ENCODE measurements around the gene ICAM3. TPM values are rescaled to one million over a fixed set of nuclear protein-coding genes. Genes with fewer than 3 reads are reported as not detected.

The ICAM3 gene
- polyA plus RNA-seq, 1 donor (not counting 4 experiments of a cell fraction or from before 2014, with no cell fraction given): 4.7 TPM

DNA sequence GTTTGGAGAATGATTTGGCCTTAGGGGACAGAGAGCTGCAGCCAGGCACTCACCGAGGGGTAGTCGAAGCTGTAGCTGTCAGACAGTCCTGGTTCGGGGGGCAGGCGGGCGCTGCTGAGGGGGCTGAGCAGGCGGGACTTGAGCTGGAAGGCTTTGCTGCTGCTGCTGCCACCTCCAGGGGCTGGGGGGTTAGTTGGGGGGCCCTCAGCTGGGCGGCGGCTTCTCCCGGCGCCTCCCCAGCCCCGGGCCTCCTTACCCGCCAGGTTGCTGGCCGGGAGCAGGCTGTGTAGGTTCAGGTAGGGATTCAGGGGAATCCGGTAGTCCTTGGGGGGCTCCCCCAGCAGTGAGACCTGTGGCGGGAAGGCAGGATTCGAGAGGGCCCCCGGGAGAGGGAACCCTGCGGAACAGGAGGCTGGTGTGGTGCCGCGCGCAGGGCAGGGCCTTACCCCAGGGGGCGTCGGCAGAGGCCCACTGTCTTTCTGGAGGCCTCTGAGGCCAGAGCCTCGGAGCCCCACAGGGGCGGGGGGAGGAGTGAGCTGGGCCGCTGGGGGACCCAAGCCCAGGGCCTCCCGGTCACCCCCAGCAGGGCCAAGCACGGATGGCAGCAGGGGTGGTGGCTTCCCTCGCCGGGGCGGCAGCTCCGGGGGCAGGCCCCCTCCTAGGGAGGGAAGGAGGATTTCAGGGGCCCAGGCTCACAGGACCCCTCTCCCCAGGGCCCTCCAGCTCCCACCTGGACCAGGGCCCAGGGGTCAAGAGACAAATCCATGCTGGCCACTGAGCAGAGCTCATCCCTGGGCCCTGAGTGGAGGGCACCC, 18.6 kb downstream of the ICAM3 start:
- Histone ChIP-seq H3K4me2 (ENCODE audit: control insufficient read depth, extremely low read depth, insufficient read depth, low read depth, low read length) (no peak overlapping the region), H3K27me3 (ENCODE audit: control insufficient read depth, extremely low read depth, insufficient read depth, low read length) (no peaks in the 10 kb centered on the region), H3K9ac (ENCODE audit: control insufficient read depth, extremely low read depth, insufficient read depth, low read length) (no peak overlapping the region), H3K9me1 (ENCODE audit: control insufficient read depth, extremely low read depth, insufficient read depth, low read length) (no peaks in the 10 kb centered on the region), H2AFZ (ENCODE audit: control insufficient read depth, low read length) (no peak overlapping the region), H3K27ac (ENCODE audit: control insufficient read depth, insufficient read depth, low read length) (no peak overlapping the region), H3K36me3 (ENCODE audit: control insufficient read depth in 2 of 2, extremely low read depth in 1 of 2, insufficient read depth in 2 of 2, low read length in 2 of 2) (peaks cover 22 to 28% of the 10 kb centered on the region in 2 experiments), H3K79me2 (ENCODE audit: control insufficient read depth, insufficient read depth, low read length) (no peaks in the 10 kb centered on the region), H3K9me3 (ENCODE audit: control insufficient read depth, low read depth, low read length) (no peaks in the 10 kb centered on the region), H3K4me1 (ENCODE audit: control insufficient read depth, extremely low read depth, insufficient read depth, low read length) (peaks cover 4% of the 10 kb centered on the region), H4K20me1 (ENCODE audit: control insufficient read depth, extremely low read depth, insufficient read depth, low read length) (no peaks in the 10 kb centered on the region), H3K4me3 (ENCODE audit: control insufficient read depth in 2 of 3, extremely low read depth in 1 of 3, insufficient read depth in 2 of 3, low read depth in 1 of 3, low read length in 3 of 3) (no peak overlapping the region)
- dilution Hi-C loops (cut with MboI; ENCODE audit: extremely low pct_ligation_motif_present, low sequenced_read_pairs): no loop called here
- FAIRE-seq: no peak
- TF ChIP-seq, protein P1, sequence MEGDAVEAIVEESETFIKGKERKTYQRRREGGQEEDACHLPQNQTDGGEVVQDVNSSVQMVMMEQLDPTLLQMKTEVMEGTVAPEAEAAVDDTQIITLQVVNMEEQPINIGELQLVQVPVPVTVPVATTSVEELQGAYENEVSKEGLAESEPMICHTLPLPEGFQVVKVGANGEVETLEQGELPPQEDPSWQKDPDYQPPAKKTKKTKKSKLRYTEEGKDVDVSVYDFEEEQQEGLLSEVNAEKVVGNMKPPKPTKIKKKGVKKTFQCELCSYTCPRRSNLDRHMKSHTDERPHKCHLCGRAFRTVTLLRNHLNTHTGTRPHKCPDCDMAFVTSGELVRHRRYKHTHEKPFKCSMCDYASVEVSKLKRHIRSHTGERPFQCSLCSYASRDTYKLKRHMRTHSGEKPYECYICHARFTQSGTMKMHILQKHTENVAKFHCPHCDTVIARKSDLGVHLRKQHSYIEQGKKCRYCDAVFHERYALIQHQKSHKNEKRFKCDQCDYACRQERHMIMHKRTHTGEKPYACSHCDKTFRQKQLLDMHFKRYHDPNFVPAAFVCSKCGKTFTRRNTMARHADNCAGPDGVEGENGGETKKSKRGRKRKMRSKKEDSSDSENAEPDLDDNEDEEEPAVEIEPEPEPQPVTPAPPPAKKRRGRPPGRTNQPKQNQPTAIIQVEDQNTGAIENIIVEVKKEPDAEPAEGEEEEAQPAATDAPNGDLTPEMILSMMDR (optimal IDR thresholded peaks at IDR 0.05 in 1 of 3, IDR thresholded peaks at IDR 0.05 in 1 of 3, conservative IDR thresholded peaks at IDR 0.05 in 1 of 3; ENCODE audit: extremely low read depth in 1 of 3, insufficient read depth in 2 of 3, low read length in 3 of 3): no peak
- no peak for TF ChIP-seq EZH2 (IDR thresholded peaks at IDR 0.05; ENCODE audit: low read length)
- DNase-seq (ENCODE audit: low read depth, low spot score): no peak

DNA sequence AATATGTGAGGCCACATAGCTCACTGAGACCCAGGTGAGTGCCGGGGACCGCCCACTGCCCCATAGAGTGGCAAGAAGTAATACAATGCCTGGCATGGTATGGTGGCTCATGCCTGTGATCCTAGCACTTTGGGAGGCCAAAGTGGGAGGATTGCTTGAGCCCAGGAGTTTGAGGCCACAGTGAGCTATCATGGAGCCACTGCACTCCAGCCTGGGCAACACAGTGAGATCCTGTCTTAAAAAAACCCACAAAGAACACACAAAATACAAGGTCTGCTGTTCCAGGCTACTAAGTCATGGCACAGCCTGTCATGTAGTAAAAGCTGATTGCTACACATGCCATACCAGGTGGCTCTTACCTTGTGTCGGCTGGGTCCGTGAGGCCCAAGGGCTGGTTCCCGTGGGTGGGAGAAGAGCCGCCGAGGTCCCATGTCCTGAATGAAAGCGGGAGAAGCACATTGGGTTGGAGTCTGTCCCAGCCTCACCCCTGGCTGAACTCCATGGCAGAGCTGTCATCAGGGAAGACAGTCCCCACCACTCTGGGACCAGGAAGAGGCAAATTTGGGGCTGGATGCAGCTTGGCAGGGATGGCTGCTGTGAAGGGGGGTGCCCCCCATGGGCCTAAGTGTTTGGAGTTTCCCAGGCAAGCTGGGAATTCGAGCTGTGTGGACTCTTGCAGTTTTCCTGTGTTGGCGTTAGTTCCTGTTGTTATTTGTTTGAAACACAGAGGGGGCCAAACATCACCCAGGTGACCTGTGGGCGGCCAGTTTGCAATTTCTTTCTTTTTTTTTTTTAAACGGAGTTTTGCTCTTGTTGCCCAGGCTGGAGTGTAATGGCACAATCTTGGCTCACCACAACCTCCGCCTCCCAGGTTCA, 20.4 kb downstream of the ICAM3 start:
- H3K79me2 ChIP-seq (ENCODE audit: control insufficient read depth, insufficient read depth, low read length): peaks cover 2% of the 10 kb centered on the region
- H4K20me1 ChIP-seq (ENCODE audit: control insufficient read depth, extremely low read depth, insufficient read depth, low read length): no peaks in the 10 kb centered on the region
- dilution Hi-C loops (cut with MboI; ENCODE audit: extremely low pct_ligation_motif_present, low sequenced_read_pairs): no loop called here
- peaks cover 14 to 26% of the 10 kb centered on the region in 2 experiments for H3K36me3 ChIP-seq (ENCODE audit: control insufficient read depth in 2 of 2, extremely low read depth in 1 of 2, insufficient read depth in 2 of 2, low read length in 2 of 2)
- FAIRE-seq (no peak), DNase-seq (ENCODE audit: low read depth, low spot score) (no peak)
- H3K4me3 ChIP-seq (ENCODE audit: control insufficient read depth in 2 of 3, extremely low read depth in 1 of 3, insufficient read depth in 2 of 3, low read depth in 1 of 3, low read length in 3 of 3): no peak overlapping the region
- no peak overlapping the region for H3K9ac ChIP-seq (ENCODE audit: control insufficient read depth, extremely low read depth, insufficient read depth, low read length)
- H2AFZ ChIP-seq (ENCODE audit: control insufficient read depth, low read length): no peak overlapping the region
- no peaks in the 10 kb centered on the region for H3K9me3 ChIP-seq (ENCODE audit: control insufficient read depth, low read depth, low read length)
- TF ChIP-seq EZH2 (IDR thresholded peaks at IDR 0.05; ENCODE audit: low read length): no peak
- TF ChIP-seq, protein P1 (optimal IDR thresholded peaks at IDR 0.05 in 1 of 3, IDR thresholded peaks at IDR 0.05 in 1 of 3, conservative IDR thresholded peaks at IDR 0.05 in 1 of 3; ENCODE audit: extremely low read depth in 1 of 3, insufficient read depth in 2 of 3, low read length in 3 of 3): no peak
- peaks cover 9% of the 10 kb centered on the region for H3K4me1 ChIP-seq (ENCODE audit: control insufficient read depth, extremely low read depth, insufficient read depth, low read length)
- no peak overlapping the region for H3K4me2 ChIP-seq (ENCODE audit: control insufficient read depth, extremely low read depth, insufficient read depth, low read depth, low read length)
- no peaks in the 10 kb centered on the region for H3K27me3 ChIP-seq (ENCODE audit: control insufficient read depth, extremely low read depth, insufficient read depth, low read length)
- no peaks in the 10 kb centered on the region for H3K9me1 ChIP-seq (ENCODE audit: control insufficient read depth, extremely low read depth, insufficient read depth, low read length)
- H3K27ac ChIP-seq (ENCODE audit: control insufficient read depth, insufficient read depth, low read length): no peak overlapping the region

All from keratinocyte (primary cell).